ENCODE results near the gene MYO1D.

The MYO1D gene

DNA sequence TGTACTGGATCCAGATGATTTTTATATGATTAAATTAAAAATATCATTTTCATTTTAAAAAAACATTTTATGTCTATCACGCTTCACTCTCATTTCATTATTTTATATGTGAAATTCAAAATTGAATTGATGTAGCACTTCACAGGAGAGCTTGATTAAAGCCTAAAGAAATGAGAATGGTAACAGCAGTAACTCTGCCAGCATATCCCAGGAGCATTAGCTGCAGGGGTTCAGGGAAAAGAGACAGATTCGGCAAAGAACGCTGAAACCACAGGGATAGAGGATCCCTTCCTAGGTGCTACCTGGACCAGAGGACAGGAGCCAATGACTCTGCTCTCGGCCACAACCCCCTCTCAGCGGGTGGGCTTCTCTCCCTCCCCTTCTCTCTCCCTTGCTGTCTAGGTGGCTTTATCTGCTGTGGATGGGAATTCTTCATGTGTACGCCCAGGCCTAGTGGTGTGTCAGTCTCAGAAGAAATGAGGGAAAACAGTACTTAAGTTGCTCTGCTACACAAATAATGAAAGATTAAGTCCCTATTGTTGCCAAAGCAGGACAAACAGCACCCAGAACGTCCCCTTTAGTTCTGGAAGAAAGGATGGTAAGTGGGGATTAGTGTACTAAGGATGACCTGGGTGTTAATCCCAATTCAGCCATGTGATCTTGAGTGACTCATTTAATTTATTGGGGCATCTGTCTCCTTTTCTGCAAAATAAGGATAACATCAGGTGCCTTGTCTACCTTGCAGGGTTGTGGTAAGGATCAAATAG lies 266.9 kb downstream of the MYO1D start:
- no peak for DNase-seq

DNA sequence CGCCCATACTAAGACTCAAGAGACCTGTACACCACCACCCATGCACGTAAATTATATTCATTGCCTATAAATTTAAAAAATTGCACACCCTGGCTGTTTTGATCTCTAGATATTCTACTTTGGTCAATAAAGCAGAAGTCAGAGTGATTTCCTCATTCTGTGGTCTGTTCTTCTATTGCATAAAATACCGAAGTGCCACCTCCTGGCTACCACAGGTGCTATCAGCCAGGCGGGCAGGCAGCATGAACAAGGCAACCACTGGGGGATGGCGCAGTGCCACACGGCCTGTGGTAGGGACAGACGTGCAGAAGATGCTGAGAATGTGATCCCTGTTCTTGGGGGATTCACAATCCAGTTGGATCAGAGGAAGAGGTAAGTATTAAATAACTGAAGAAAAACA lies 267.8 kb downstream of the MYO1D start:
- DNase-seq: peak; percentile 36

DNA sequence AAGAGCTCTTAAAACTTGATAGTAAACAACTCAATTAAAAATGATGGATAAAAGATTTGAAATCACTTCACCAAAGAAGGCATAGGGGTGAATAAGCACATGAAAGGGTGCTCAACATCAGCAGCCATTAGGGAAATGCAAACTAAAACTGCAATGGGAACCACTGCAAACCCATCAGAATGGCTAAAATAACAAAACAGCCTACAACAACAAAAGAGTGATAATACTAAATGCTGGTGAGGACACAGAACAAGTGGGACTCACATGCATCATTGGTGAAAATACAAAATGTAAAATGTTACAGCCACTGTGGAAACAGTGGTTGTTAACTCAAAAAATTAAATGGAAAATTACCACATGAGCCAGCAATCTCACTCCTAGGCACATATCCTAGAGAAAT lies 268.7 kb downstream of the MYO1D start:
- DNase-seq: no peak

DNA sequence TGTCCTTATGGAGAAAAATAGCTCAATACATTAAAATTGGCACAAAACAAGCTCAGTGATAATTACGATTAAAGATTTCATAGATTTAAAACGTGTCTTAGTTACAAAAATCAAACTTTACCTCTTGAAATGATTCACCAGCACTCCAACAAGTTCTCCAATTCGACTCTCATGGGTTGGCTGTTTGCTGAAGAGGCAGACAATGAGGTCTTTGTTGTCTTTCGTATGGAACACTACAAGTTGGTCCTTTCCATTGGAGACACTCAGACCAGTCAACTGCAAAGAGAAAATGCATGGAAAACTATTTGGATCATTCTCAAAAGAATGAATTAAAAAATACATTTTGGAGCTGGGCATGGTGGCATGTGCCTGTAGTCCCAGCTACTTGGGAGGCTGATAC lies 272.0 kb downstream of the MYO1D start:
- DNase-seq: no peak

DNA sequence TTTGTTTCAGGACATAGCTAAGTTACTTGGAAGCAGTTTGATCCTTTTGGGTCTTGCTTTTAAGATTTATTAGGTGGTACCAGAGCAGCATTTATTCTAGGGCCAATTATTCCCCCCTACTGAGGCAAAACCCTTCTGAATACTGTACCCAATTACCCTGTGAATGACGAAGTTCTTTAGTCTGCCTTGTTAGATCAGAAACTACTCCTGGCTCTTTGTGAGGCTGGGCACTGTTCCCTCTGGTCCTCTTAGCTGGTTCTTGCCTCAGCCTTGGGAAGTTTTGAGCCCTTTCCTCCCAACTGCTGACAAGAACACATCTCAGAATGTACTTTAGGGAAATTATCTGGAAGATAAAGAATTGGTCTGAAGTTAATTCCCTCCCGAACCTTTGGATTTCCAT lies 274.5 kb downstream of the MYO1D start:
- DNase-seq: no peak

DNA sequence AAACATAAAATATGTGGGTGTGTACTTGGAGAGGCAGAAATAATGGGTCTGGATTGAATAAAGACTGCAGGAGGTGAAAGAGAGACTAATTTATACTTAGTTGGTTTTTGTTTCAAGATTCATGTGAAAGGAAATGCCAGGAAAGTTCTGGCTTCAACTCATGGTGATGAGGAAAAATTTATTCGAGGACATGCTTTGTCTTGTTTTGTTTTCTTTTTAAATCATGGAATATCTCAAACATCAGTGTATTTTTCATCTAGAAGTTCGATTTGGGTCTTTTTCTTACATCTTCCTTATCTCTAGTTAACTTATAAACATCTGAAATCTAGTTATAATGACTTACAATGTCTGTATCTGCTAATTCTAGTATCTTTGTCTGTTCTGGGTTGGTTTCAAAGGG lies 275.1 kb downstream of the MYO1D start:
- DNase-seq: no peak

DNA sequence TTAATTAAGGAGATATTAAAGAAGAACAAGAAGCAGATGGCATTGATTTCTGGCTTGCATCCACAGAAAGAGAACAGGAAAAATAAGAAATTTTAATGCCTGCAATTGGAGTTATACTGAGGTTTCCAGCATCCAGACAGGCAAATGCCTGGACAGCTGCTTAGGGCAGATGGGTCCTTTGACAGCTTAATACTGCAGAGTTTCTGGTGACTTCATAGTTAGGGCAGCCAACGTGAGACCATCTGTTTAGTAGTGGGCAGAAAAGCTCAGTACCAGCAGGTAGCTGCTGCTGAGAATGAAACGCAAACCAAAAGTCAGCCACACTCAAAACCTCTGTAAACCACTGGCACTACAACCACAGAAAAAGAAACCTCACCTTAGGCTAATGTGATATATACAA lies 280.3 kb downstream of the MYO1D start:
- peak; percentile 11 for DNase-seq

DNA sequence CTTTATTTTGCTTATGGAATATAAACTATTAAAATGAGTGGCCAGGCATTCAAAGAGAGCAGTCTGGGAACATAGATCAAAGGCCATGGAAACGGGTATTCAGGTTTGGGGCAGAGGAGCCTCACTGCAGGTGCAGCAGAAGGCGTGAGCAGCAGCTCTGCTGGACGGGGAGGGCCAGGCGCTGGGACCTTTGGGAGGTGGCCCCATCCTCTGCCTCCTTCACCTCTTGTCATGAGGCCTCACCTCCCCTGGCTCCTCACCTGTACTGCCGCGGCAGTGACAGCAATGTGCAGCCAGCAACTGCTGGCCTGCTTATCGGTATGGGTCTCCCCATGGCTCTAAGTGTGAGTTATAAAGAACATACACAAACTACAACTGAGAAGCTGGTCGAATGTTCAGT lies 280.7 kb downstream of the MYO1D start:
- no peak for DNase-seq

DNA sequence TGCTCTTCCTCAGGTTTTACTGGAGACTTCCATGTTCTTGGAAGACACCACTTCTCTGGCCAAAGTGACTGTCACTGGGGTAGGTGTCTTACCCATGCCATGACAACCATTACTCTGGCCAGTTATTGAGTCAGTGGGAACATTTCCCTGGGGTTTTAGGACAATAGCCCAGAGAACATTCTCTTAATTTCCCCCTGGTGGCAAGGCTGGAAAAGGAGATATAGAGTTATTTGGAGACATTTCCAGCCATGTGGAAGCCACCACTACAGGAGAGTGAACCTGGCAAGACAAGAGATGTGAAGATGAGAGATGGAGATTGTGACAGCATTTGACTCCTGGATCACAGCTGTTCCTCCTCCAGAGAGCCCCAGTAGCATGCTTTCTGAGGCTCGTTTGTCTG lies 283.9 kb downstream of the MYO1D start:
- no peak for DNase-seq

DNA sequence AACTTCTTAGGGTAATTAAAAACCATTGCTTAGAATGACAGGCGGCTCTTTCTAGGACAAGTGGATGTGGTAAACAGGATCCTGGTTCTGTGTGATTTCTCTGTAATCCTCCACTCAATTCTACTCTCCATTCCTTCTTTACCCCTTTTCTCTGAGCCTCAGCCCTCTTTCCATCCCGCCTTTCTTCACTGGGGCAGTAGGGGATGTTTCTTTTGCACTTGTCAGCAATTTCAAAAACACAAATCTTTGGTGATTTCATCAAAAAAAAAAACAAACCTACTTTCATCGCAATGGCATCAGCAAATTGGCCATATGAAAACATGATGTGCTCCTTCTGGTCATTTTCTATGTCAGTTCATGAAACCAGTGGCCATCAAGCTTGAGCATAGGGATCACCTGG lies 285.5 kb downstream of the MYO1D start:
- DNase-seq: no peak

DNA sequence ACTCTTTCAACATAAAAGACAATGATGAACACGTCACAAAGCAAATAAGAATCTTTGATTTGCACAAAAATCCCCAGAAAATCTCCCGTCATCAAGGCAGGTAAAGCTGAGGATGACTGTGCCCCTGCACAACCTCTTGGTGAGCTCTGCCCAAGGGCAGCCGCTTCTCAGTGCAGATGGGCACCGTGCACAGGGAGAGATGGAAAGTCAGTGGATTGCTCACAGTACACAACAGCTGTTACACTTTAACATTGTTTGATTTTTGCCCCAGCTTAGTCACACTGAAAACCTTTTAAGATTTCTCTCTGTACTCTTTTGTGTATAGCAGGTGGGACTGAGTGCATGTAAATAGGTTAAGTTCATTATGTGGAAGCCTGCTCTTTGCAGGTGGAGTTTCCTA lies 285.9 kb downstream of the MYO1D start:
- no peak for DNase-seq

DNA sequence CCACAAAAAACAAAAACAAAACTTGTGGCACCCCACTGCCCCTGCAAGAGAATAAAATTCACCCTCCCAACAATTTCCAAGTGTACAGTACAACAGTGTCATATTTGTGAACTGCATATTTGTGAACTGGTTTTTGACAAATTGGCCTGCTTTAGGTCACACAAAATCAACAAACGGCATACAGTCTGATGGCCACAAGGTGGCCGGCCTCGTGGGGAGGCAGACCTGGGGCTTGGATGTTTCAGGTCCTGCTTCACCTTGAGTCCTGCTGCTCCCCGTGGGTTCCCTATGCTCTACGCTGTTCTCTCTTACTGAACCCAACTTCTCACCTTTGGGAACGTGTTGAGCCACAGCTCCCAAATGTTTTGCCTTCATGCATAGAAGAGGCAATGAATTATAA lies 287.9 kb downstream of the MYO1D start:
- DNase-seq: no peak

DNA sequence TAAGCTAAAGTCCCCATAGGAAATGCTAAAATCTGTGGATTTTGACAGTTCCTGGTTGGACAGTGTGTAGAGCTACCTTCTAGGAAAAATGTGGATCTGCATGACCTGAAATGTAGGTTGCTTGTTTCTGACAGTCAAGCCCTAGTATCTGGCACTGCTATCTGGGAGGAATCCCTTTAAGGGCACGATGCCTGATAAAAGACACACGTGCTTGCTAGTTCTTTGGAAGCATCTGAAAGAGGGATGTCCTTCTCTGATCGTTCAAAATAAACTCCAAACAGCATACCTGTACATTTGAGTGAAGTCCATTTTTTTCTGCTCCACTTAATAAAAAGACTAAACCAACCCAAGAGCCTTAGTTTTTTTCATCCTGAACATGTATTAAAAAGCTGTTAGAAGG lies 288.8 kb downstream of the MYO1D start:
- no peak for DNase-seq

DNA sequence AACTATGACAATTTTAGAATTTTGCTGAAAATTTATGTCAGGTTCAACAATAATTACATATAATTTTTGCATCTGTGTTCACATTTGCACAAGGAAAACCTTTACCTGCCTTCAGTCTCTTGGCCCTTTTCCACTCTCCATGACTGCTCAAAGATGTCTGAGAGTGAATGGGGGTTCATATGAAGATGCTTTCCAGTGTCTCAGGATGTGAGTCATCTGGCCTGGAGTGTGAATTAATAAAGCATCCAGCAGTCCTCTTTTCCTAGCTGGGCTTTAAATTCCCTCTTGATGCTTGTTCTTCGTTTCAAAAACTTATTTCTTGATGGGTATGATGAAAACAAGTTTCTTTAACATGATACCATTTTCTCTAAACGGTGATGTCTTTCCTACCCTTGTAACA lies 290.3 kb downstream of the MYO1D start:
- DNase-seq: peak; percentile 80

DNA sequence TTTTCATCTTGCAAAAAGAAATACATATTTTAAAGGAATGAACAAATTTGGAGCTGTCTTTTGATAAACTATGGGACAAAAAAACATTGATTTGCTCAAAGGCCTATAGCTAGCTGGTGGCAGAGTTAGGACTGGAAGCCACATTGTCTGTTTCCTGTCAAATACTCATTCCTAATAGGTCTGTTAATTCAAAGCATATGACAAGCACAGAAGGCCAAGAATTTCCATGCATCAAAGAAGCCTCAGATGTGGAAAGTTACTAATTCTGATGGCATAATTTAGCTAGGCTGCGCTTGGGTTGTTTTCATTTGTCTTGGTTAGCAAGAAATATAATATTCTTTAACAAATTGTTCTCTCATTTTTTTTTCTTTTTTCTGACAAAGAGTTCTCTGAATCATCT lies 292.1 kb downstream of the MYO1D start:
- DNase-seq: peak; percentile 79

DNA sequence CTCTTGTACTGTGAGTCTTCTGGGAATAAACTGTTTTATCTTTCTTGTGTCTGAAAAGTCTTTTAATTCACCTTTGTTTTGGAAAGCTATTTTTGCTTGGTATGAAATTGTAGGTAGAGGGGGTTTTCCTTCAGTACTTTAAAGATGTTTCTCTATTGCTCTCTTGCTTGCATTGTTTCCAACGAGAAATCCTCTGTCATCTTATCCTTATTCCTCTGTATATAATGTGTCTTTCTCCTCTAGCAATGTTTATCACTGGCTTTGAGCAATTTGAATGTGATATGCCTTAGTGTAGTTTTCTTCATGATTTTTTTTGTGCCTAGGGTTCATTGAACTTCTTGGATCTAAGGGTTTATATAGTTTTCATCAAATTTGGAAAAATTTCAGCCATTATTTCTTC lies 293.9 kb downstream of the MYO1D start:
- no peak for DNase-seq

DNA sequence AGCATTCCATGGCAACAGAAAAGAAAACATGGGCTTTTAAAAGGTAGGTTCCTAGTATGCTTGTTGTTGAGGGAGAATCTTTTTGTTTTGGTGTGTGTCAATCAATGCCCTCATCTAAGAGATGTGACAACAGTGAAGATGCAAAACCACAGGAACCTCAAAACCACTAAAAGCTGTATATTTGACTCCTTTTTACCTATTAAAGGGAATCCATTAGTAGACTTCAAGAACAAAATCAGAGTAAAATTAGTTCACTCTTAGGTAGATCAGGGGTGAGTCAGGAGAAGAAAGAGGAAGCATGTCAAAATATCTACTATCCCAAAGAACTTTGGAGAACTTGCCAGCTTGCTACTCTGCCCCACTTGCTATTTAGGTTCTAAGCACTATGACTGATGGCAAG lies 301.1 kb downstream of the MYO1D start:
- no peak for DNase-seq

DNA sequence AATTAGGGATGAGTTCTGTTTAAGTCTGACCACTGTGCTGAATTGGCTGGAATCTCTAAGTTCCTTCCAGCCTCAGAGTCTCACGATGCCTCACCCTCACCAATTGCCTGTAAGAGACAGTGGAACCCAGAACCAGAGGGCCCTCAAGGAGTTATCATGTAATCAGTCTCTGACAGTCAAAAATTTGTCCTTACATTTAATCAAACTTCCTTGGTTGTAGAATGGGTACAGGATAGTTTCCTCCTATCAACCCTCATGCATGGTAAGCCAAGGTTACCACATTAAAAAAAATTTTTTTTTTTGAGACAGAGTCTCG lies 306.9 kb downstream of the MYO1D start:
- DNase-seq: no peak

DNA sequence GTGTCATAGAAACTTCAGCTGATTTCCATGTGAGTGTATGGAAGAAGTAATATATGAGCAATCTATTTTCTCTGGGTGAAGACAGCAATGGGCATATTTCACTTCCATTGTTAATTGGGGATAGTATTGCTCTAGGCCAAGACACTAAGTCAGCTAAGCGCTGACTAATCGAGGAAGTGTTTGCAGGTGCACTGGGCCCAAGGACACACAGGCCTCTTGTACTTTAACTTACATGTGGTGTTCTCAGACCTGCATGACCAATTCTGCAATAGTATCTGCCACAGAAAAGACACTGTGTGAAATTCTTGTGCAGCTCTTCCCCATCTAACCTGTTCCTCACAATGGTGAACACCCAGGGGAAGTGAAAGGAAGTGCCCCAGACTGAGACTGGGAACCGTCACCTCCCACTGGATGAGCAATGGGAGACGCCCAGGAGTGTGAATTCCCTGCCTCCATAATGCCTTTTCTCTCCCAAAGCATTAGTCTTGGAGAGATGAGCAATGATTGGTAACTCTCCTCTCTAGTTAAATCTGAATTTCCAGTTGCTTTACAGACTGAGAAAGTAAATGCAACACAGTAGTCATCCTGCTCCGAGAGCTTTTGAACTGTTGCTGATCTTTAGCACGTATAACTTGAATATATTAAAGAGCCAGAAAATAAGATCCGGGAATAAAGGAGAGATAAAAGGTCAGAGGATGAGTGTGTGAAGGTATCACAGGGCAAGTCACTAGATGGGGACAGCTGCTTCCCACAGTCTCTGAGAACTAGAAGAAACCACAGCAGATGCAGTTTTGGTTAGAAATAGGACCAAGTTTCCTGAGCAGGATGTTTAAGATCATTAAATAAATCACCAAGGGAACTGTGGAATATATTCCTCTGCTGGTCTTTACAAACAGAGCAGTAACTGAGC lies 307.5 kb downstream of the MYO1D start:
- DNase-seq: peak; percentile 8

DNA sequence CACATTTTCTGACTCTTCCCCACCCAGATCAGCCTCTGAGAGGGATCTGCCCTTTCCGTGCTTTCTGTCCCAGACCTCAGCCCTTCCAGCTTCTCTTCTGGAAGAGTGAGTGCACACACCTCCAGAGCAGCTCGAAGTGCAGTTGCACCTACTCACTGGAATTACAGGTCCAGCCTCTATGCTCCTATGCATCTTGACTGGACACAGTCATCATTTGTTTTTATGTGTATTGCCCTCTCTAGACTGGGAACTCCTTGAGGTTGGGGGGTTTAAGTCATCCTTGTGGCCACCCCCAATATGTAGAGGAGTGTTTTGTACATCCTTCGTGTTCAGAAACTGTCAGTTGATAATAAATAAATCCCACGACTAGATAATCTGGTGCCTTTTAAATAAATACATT lies 308.2 kb downstream of the MYO1D start:
- DNase-seq: no peak

DNA sequence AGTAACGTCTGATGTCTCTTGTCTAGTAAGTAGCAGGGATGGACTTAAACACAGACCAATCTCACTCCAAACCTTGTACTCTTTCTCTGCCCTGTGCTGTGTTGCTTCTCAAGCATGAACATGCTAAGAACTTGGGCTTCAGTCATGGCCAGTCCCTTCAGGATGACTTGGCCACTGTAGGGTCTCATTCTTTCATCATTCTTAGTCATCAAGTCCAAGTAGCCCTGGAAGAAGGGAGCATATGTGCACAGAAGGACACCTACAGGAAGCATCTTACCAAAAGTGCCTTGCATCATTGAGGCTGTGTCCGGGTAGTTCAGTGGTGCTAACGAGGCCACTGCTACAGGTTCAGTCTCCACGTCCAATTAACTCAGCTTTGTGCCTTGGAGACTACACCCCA lies 309.4 kb downstream of the MYO1D start:
- no peak for DNase-seq

DNA sequence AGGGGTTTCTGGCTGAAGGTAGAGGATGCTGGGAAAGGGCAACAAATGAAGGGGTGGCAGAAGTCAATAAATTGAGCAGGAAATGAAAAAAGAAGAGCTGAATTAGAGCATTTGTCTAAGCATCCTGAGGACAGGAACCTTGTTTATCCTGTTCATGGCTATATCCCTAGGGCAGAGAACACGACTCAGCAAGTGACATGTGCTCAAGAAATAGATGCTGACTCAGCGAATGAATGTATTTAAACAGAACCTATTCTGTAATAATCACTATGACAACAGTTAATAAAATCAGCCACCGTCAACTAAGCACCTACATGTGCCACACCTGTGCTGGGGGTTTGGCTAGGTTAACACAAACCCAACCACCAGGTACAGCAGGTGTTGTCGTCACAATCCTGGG lies 309.8 kb downstream of the MYO1D start:
- no peak for DNase-seq

DNA sequence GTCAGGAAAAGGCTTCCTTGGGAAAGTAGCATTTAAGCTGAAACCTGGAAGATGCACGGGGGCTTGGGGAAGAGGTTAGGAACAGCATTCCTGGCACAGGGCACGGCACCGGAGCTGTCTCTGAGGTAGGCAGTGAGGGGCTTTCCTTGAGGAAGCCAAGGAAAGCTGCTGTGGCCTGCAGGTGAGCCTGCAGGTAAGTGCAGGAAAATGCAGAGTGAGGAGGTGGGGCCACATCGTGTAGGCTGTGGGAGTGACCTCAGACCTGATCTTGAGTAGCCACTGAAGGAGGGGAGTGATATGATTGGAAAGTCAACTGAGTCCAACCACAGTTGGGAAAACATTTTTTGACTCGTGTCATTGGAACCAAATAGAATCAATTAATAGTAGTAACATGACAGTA lies 310.6 kb downstream of the MYO1D start:
- no peak for DNase-seq

DNA sequence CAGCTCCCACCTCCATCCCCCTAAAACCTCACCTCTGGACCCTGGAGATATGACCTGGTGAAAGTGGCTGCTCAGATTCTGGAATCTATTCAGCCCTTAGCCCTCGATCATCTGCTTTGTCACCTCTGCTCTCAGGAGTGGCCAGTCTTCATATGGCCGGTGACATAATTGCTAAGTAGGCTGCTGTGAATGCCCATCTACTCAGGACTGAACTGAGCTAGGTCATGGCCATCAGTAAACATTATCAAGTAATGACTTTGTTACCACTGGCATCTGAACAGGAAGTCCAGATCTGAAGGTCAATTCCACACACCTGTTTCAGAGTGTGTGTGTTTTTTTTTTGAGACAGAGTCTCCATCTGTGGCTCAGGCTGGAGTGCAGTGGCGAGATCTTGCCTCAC lies 311.5 kb downstream of the MYO1D start:
- no peak for DNase-seq

DNA sequence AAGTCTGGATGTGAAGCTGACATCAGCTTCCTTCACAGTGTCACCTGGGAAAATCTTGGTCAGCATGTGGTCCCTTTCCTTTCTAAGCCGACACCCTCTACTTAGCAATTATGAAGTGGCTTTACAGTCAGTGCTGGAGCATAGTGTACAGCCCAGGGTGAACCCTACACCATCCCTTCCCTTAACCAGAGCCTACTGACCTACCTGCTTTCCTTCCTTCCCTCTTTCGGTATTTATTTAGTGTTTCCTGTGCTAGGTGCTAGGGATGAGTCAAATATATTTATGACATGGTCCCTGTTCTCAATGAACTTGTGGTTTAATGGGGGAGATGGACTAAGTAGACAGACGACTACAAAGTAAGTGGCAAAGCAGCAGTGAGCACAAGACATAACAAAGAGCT lies 312.6 kb downstream of the MYO1D start:
- no peak for DNase-seq

Measured in fibroblast of upper back skin (primary cell).